ENCODE data around the gene ATP4A.
A peak's percentile ranks its signal among the peaks of the same experiment; 100 is the strongest.
"Not testable (repeated sequence)": the region's sequence is repeated elsewhere in the genome, so short reads cannot be mapped to it uniquely, and the experiment has no call there.

ATP4A gene

DNA sequence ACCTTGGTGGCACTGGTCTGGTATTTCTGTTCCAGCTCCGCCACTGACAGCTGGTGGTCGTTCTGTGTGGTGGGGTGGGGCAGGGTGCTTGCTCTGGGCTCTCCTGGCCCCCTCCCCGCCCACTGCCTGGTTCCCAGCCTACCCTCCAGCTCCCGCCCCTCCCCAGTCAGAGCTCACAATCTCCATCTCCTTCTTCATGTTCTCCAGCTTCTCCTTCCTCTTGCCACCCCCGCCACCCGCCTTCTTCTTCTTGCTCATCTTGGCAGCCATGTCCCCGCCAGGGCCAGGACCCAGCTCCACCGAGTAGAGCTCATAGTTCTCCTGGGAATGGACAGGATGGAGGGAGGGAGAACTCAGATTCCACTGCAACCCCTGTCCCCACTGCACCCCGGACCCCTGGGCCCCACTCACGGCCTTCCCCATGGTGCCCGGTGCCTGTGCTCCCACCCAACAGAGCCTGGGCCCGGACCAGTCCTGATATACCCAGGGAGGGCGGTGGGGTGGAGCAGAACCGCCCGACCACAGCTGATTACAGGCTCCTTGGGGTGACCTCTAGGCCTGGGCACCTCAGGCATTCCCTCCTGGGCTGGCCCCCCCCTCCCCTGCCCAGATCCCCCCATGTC is at the start of gene ATP4A:
Gene ATP4A, minus strand, starts transcription at position 452 of the 623 bp plus-strand sequence. Its CDS starts 29 bp downstream, at position 423.
- DNase-seq (ENCODE audit: extremely low read depth in 1 of 2, low read depth in 1 of 2): no peak

DNA sequence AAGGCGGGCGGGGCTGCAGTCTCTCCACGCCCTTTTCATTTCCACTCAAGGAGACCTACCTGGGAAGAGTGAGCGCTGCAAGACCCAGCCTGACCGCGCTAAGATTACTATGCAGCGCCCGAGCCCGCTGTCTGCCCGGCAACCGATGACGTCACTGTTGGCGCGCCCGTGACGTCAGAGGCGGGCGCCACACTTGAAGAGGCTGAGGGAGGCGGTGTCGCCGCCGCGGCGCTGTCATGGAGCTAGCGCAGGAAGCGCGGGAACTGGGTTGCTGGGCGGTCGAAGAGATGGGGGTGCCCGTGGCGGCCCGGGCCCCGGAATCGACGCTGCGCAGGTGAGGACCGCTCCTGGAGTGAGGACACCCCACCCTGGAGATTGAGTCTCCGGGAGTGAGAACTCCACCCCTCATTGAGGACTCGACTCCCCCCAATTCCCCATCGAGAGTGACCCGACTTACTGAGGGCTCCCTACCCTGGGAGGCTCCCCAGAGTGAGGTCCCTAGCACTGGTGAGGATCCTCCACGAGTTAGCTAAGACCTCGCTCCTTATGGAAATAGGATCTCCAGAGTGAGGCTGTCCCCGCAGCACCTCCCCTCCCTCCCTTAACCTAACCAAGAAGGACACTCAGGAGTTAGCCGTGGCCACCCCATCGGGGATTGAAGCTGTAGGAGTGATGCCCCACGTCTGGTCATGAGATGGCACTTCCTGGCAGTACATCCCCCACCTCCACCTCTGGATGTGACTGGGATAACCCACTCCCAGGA is 49.3 kb upstream of the ATP4A start, which contains the start of gene HAUS5:
Gene HAUS5, plus strand, starts transcription at position 177 of the 763 bp plus-strand sequence. Its CDS starts 60 bp downstream, at position 237.
- peak; percentile 88 to 95 for DNase-seq (ENCODE audit: extremely low read depth in 1 of 2, low read depth in 1 of 2)

DNA sequence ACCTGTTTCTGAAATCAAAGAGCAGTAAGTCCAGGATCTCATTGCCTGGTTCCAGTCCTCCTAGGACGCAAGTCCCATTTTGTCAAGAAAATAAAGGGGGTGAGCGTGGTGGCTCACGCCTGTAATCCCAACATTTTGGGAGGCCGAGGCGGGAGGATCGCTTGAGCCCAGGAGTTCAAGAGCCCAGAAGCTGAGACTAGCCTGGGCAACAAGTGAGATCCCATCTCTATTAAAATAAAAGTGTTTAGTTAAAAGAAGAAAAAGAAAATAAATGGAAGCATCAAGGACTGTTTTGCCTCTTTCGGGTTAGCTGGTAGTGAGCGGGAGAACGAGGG is 48.7 kb upstream of the ATP4A start:
- DNase-seq (ENCODE audit: extremely low read depth in 1 of 2, low read depth in 1 of 2): no peak

DNA sequence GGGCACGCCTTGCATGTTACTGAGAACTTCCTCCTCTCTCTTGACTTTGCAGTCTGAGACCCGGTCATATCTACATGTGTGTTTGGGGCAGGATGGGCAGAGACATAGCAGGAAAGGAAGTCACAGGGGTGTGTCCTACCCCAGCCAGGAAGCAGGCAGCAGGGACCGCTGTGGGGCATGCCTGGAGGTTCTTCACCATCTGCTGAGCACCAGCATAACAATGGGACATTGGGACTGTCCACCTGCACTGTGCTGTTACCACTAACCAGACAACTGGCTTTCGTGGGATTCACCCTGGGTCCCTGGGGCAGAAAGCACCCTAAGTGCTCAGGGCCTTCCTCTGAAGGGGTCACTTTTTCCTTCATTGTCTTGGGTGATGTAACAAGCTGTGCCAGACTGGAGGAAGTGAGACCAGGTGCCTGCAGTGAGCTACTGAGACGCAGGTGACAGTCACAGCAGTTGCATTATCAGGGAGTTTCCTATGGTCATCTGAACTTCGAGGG is 46.4 kb upstream of the ATP4A start:
- DNase-seq (ENCODE audit: extremely low read depth in 1 of 2, low read depth in 1 of 2): no peak

DNA sequence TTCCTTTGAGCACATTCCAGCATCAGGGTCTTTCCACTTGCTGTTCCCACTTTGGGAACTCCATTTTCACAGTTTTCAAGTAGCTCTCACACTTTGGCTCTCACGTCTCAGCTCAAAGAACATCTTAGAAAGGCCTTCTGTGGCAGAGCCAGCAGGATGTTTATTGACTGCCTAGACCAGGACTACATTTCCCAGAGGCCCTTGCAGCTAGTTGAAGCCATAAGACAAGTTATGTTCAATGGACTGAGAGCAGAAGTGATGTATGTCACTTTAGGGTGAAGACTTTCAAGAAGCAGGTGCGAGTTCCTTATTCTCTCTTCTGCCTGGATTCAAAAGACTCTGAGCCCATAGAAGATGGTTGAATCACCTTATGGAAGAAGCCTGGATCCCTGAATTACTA is 44.8 kb upstream of the ATP4A start:
- no peak for DNase-seq (ENCODE audit: extremely low read depth in 1 of 2, low read depth in 1 of 2)

DNA sequence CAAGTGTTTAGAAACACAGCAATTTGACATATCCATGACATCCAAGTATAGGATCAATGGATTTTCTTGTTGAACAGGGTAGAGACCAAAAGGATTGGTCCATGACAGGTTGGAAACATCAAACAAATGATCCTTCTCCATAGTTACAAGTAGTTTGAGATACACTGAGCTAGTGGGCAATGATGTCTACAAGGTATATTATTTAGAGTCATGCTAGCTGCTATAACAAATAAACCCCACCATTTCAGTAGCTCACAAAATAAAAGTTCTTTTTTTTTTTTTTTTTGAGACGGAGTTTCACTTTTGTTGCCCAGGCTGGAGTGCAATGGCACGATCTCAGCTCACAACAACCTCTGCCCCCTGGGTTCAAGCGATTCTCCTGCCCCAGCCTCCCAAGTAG is 44.2 kb upstream of the ATP4A start:
- DNase-seq (ENCODE audit: extremely low read depth in 1 of 2, low read depth in 1 of 2): no peak

DNA sequence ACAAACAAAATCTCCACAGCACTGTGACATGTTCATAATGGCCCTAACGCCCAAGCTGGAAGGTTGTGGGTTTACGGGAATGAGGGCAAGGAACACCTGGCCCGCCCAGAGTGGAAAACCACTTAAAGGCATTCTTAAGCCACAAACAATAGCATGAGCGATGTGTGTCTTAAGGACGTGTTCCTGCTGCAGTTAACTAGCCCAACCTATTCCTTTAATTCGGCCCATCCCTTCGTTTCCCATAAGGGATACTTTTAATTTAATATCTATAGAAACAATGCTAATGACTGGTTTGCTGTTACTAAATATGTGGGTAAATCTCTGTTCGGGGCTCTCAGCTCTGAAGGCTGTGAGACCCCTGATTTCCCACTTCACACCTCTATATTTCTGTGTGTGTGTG is 43.7 kb upstream of the ATP4A start:
- not testable (repeated sequence) for DNase-seq (ENCODE audit: extremely low read depth in 1 of 2, low read depth in 1 of 2)

DNA sequence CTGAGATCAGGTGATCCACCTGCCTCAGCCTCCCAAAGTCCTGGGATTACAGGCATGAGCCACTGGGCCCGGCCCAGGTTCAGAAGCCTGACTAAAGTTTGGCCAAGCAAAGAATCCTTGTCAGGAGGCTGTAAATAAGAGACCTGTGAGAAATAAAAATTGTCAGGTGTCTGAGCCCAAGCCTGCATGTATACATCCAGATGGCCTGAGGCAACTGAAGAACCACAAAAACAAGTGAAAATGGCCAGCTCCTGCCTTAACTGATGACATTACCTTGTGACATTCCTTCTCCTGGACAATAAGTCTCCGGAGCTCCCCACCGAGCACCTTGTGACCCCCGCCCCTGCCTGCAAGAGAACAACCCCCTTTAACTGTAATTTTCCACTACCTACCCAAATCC is 41.0 kb upstream of the ATP4A start:
- DNase-seq (ENCODE audit: extremely low read depth in 1 of 2, low read depth in 1 of 2): not testable (repeated sequence)

DNA sequence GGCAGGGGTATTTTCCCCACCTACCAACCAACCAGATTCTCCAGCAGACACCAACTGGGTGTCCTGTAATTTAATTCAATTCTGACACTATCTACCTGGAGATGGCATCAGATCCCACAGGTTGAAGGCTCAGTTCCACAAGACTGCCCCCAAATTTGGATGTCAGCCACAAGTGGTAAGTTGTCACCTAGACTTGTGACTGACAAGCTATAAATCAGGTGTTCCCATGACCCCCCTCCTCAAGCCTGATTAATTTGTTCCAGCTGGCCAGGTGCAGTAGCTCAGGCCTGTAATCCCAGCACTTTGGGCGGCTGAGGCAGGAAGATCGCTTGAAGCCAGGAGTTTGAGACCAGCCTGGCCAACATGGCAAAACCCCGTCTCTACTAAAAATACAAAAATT is 38.5 kb upstream of the ATP4A start:
- DNase-seq (ENCODE audit: extremely low read depth in 1 of 2, low read depth in 1 of 2): no peak

DNA sequence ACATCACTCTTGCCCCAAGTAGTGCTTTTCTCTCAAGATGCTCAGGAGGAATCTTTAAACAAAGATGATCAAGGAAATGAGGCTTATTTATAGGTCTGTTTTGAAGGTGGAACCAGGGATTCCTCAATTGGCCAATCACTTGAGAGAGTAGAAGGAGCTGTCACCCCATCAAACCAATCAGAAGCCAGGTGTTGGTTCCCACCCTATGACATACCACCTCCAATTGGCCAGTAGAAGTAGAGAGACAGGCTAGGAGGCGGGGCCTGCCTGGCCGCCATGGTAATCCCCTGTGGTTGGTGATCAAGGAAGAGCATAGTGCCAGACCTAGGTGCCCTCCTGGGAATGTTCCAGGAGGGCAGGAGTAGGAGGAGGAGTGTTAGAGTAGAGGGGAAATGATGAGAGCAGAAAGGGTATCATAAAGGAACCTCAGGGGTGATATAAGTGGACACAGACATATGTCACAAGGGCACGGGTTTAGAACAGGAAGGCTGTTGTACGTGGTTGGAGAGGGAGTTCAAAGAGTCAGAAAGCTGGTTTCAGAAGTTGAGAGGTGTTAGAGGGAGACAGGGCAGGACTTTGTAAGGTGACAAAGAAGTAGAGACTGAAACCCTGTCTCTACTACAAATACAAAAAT is 33.0 kb upstream of the ATP4A start:
- no peak for DNase-seq (ENCODE audit: extremely low read depth in 1 of 2, low read depth in 1 of 2)

DNA sequence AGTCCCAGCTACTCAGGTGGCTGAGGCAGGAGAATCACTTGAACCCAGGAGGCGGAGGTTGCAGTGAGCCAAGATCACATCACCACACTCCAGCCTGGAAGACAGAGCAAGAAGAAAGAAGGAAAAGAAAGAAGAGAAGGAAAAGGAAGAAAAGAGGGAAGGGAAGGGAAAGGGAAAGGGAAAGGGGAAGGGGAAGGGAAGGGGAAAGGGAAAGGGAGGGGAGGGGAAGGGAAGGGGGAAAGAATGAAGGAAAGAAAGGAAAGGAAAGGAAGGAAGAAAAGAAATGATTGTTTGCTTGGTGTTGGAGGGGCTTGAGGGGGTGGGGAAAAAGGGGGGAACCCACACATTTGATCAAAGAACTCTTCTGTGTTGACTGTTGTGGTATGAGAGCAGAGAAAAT is 32.5 kb upstream of the ATP4A start:
- no peak for DNase-seq (ENCODE audit: extremely low read depth in 1 of 2, low read depth in 1 of 2)

DNA sequence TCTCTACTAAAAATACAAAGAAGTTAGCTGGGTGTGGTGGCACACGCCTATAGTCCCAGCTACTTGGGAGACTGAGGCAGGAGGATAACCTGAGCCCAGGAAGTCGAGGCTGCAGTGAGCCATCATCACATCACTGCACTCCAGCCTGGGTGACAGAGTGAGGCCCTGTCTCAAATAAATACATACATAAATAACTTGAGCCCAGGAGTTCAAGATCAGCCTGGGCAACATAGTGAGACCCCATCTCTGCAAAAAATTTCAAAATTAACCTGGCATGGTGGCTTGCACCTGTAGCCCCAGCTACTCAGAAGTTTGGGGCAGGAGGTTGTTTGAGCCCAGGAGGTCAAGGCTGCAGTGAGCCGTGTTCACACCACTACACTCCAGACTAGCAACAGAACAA is 31.6 kb upstream of the ATP4A start:
- not testable (repeated sequence) for DNase-seq (ENCODE audit: extremely low read depth in 1 of 2, low read depth in 1 of 2)

DNA sequence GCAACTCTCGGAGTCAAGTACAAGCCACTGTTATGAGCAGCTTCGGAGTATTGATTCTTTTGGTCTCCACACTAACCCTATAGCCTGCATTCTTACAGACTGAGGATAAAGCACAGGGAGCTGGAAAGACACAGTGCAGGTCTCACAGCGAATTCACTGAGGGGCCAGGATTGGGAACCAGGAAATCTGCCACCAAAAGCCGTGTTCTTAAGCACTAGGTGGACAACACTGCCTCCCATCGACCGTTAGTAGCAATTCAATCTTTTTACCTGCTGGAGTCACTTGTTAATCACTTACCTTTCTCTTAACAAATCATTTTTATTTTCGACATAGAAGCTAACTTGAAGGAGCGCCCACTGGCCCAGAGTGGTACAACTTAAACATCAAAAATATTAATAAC is 28.8 kb upstream of the ATP4A start:
- no peak for DNase-seq (ENCODE audit: extremely low read depth in 1 of 2, low read depth in 1 of 2)

DNA sequence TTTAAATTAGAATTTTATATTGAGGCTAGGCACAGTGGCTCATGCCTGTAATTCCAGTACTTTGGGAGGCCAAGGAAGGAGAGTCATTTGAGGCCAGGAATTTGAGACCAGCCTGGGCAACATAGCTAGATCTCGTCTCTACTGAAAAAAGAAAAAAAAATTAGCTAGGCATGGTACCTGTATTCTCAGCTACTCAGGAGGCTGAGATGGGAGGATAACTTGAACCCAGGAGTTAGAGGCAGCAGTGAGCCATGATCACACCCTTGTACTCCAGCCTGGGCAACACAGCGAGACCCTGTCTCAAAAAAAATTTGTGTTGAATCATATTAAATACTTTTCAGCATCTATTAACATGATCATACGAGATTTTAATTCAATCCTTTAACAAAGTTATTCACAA is 27.4 kb upstream of the ATP4A start:
- no peak for DNase-seq (ENCODE audit: extremely low read depth in 1 of 2, low read depth in 1 of 2)

DNA sequence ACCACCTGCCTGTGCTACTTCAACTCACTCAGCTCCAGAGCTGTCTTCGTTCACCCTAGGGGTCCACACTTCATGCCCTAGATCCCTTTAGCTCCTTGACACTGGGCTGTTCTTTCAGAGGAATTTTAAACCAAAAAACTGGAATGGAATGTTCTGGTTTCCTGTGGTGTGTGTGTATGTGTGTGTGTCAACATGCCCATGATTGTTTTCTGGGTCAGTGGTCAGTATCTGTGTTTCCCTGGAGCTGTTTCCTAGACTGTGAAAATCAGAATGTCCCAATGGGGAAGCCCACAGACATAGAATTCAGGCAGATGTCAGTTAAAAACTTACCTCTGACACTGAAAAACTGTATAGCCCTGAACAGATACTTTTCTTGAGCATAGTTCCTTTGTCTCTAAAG is 23.9 kb upstream of the ATP4A start:
- no peak for DNase-seq (ENCODE audit: extremely low read depth in 1 of 2, low read depth in 1 of 2)

DNA sequence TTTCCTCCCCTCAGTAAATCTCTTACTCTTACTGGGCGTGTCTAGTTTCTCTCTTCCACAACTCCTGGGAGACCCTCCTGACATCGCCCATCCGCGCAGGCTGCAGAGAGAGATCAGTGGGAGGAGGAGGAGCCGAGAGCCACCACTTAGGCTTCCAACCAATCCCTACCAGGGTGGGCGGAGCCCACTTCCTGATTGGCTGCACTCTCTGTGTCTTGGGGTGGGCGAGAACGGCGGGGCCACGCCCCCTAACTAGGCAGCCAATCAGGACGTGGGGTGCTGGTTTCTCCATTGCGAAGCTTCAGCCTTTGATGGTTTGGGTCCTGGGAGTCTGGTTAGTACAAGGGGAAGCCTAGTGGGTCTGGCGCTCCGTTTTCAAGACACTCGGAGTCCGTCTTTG is 22.4 kb upstream of the ATP4A start, which contains the start of gene PMIS2:
Gene PMIS2, plus strand, starts transcription at position 326 of the 400 bp plus-strand sequence. CDS start 87 bp downstream, outside the sequence.
- DNase-seq (ENCODE audit: extremely low read depth in 1 of 2, low read depth in 1 of 2): peak in 1 of 2 donors; percentile 28

DNA sequence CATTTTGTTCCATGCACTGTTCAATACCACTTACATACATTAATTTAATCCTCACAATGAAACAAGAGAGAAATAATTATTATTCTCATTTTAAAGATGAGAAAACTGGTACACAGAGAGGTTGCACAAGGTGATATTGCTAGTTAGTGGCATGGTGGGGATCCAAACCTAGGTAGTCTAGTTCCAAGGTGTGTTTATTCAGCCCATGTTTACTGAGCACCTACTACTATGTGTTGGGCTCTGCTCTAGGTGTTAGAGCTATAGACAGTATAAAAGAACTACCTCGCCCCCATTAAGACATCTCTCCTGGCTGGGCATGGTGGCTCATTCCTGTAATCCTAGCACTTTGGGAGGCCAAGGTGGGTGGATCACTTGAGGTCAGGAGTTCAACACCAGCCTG is 19.3 kb upstream of the ATP4A start:
- DNase-seq (ENCODE audit: extremely low read depth in 1 of 2, low read depth in 1 of 2): no peak

DNA sequence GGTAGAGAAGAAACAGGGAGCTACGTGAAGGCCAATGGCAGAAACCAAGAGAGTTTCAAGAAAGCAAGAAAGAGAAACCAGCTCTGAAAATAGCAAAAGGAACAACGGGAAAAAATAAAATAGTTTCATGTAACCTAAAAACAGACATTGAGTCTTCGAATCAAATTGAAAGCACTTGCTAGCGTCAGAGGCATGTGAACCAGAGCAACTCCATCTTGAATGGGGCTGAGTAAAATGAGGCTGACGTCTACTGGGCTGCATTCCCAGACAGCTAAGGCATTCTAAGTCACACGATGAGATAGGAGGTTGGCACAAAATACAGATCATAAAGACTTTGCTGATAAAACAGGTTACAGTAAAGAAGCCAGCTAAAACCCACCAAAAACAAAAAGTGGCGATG is 15.2 kb upstream of the ATP4A start:
- DNase-seq (ENCODE audit: extremely low read depth in 1 of 2, low read depth in 1 of 2): no peak

DNA sequence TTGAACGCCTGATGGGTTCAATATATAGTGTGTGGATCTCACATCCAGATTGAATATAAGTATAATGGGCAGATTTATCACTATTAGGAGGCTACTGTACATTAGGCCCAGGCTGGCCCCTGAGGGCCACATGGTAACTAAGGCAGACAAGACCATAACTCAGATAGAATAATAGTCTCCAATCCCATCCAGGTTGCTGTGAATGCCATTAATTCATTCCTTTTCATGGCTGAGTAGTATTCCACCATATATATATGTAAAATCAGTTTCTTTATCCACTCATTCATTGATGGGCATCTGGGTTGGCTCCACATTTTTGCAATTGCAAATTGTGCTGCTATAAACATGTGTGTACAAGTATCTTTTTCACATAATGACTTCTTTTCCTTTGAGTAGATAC is 14.5 kb upstream of the ATP4A start:
- no peak for DNase-seq (ENCODE audit: extremely low read depth in 1 of 2, low read depth in 1 of 2)

DNA sequence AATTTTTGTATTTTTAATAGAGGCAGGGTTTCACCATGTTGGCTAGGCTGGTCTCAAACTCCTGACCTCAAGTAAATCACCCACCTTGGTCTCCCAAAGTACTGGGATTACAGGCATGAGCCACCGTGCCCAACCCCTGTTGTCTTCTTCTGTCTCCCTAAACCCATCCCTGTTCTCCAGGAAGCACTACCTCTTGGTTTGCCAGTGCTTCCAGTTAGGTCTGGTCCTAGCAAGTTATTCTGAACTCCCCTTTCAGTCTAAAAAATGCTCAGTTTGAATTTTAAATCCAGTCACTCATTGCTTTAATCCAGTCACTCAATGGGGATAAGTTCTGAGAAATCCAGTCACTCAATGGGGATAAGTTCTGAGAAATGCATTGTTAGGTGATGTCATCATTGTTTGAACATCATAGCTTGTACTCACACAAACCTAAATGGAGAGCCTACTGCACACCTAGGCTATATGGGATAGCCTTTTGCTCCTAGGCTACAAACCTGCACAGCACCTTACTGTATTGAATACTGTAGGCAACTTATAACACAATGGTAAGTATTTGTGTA is 8.0 kb upstream of the ATP4A start:
- DNase-seq (ENCODE audit: extremely low read depth in 1 of 2, low read depth in 1 of 2): no peak

DNA sequence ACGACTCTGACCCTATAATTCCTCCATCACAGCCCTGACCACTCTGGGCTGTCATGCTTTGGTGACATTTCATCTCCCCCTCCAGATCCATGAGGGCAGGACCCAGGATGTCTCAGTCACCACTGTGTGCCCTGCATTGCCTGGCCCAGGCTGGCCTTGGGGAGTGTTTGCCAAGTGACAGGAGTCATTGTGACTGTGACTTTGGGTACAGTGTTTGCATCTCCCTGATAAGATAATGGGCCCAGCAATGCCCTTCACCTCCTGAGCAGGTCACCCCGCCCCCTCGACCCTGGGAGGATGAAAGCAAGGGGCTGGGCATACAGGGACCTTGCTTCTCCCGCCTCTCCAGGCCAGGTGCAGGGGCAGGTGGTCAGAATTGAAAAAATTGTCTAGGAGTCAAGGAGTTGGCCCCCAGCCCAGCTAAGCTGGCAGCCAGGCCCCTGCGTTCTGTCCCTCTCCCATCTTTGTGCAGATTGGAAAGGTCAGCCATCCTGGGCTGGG is 5.9 kb upstream of the ATP4A start:
- DNase-seq (ENCODE audit: extremely low read depth in 1 of 2, low read depth in 1 of 2): no peak
